Lower leg skin (tissue), 3 donors: ENCODE measurements around the gene GUCY2F.

Experiments
- CTCF ChIP-seq, 3 donors: fragments of 450-650 bp; IDR thresholded peaks; one replicate each; pipeline ENCODE4 v1.5.1; 2016; ENCODE audit warnings: antibody characterized with exemption in 3 of 3, mild to moderate bottlenecking in 3 of 3, moderate library complexity in 2 of 3
- POLR2A ChIP-seq, 2 donors: fragments of 450-650 bp; IDR thresholded peaks; one replicate each; pipeline ENCODE4 v1.6.1; 2016 to 2017; ENCODE audit warnings: antibody characterized with exemption in 2 of 2, mild to moderate bottlenecking in 1 of 2, moderate library complexity in 1 of 2

- no peak for TF ChIP-seq CTCF (IDR thresholded peaks at IDR 0.05)
- no peak for TF ChIP-seq POLR2A (IDR thresholded peaks at IDR 0.05)
These were observed 29.2 kb upstream of the GUCY2F start for GRCh38 chrX:109511113-109511512.
